Calu3 (cell line): ENCODE measurements around the gene DBNDD1. TPM values are rescaled to one million over a fixed set of nuclear protein-coding genes. Genes with fewer than 3 reads are reported as not detected.

Source experiments
- BruUV-seq: library from RNA; stranded (reverse); fragments of 400-500 nt; replicated peaks from 2 replicates; lab custom pipeline; 2021; lab: Mats Ljungman, UMichigan
- CTCF ChIA-PET: fragments of 300-600 bp; sonication (Branson Sonifier 250); formaldehyde crosslinking; loops from one replicate; lab custom pipeline; 2022; ENCODE audit warnings: antibody characterized with exemption; lab: Charles Lee
- DNase-seq: peaks from one replicate; pipeline ENCODE4 v3.0.0; 2022
- H3K27ac Mint-ChIP-seq: one replicate; pipeline ENCODE4 v1.8.0; 2022; ENCODE audit warnings: mixed read lengths; ENCODE audit not compliant: unreplicated experiment
- H3K27me3 Mint-ChIP-seq: one replicate; pipeline ENCODE4 v1.8.0; 2022; ENCODE audit warnings: mixed read lengths; ENCODE audit not compliant: unreplicated experiment
- H3K36me3 Mint-ChIP-seq: one replicate; pipeline ENCODE4 v1.8.0; 2022; ENCODE audit warnings: mild to moderate bottlenecking, moderate library complexity, mixed read lengths; ENCODE audit not compliant: insufficient read depth, unreplicated experiment
- H3K4me1 Mint-ChIP-seq: one replicate; pipeline ENCODE4 v1.8.0; 2022; ENCODE audit warnings: mild to moderate bottlenecking, low read depth, mixed read lengths; ENCODE audit not compliant: unreplicated experiment
- H3K4me3 Mint-ChIP-seq: one replicate; pipeline ENCODE4 v1.8.0; 2022; ENCODE audit warnings: mild to moderate bottlenecking, low read depth, moderate library complexity, mixed read lengths; ENCODE audit not compliant: unreplicated experiment
- H3K9me3 Mint-ChIP-seq: one replicate; pipeline ENCODE4 v1.8.0; 2022; ENCODE audit warnings: low read depth, mixed read lengths; ENCODE audit not compliant: unreplicated experiment
- CTCF ChIP-seq: fragments of 200-600 bp; IDR thresholded peaks from one replicate; pipeline ENCODE4 v1.8.0; 2022; ENCODE audit warnings: antibody characterized with exemption; ENCODE audit not compliant: unreplicated experiment
- intact Hi-C: fragments of 100-400 bp; cut with micrococcal nuclease; formaldehyde crosslinking; loops from one replicate; pipeline ENCODE4 v1.10.0; 2022; ENCODE audit not compliant: unreplicated experiment
- total RNA-seq: library from RNA; stranded (reverse); gene quantifications from 2 replicates; pipeline ENCODE4 v1.2.3, GENCODE V29; 2022

Gene DBNDD1
- total RNA-seq, 1 experiment from 2014 or later, result 39.9 TPM

GRCh38 chr16:90012991-90013745 lies 6.1 kb downstream of the DBNDD1 start:
- peaks cover 14% of the 10 kb centered on the region for H3K36me3 Mint-ChIP-seq
- CTCF ChIA-PET, result interaction anchor here (0.7 to 0.8 kb wide), 2 partner anchors 12 to 69 kb away, joined by 3 to 5 read pairs; no protein-coding TSS in a partner anchor

GRCh38 chr16:90011908-90012501 lies 7.3 kb downstream of the DBNDD1 start:
- H3K9me3 Mint-ChIP-seq, result no peaks in the 10 kb centered on the region
- CTCF ChIA-PET, result interaction anchor here (0.7 kb wide), 1 partner anchor 11 kb away, joined by 5 read pairs; no protein-coding TSS in a partner anchor
- TF ChIP-seq CTCF, result no peak
- intact Hi-C loops, result no loop called here
- no TSS peak for BruUV-seq
- no peaks in the 10 kb centered on the region for H3K27me3 Mint-ChIP-seq
- no peaks in the 10 kb centered on the region for H3K4me1 Mint-ChIP-seq
- no peak overlapping the region for H3K4me3 Mint-ChIP-seq
- DNase-seq, result no peak
- peaks cover 11% of the 10 kb centered on the region for H3K36me3 Mint-ChIP-seq
- H3K27ac Mint-ChIP-seq, result no peak overlapping the region

More at GRCh38 chr16:90012991-90013745, 6.1 kb downstream of the DBNDD1 start:
- no TSS peak for BruUV-seq
- no peaks in the 10 kb centered on the region for H3K27me3 Mint-ChIP-seq
- no peak overlapping the region for H3K27ac Mint-ChIP-seq
- H3K4me3 Mint-ChIP-seq, result no peak overlapping the region
- intact Hi-C loops, result no loop called here
- no peaks in the 10 kb centered on the region for H3K9me3 Mint-ChIP-seq
- DNase-seq, result no peak
- H3K4me1 Mint-ChIP-seq, result no peaks in the 10 kb centered on the region
- TF ChIP-seq CTCF, result no peak

GRCh38 chr16:90011508-90011819 lies 7.8 kb downstream of the DBNDD1 start:
- Mint-ChIP-seq H3K27me3 (no peaks in the 10 kb centered on the region), H3K27ac (no peak overlapping the region), H3K4me1 (no peaks in the 10 kb centered on the region), H3K36me3 (peaks cover 12% of the 10 kb centered on the region), H3K9me3 (no peaks in the 10 kb centered on the region), H3K4me3 (no peak overlapping the region)
- no peak for TF ChIP-seq CTCF
- intact Hi-C loops, result no loop called here
- DNase-seq, result no peak
- no TSS peak for BruUV-seq
- CTCF ChIA-PET, result no interaction called here

- DNase-seq, result no peak
- no peak for TF ChIP-seq CTCF
- no peaks in the 10 kb centered on the region for H3K27me3 Mint-ChIP-seq
- no peaks in the 10 kb centered on the region for H3K4me1 Mint-ChIP-seq
- intact Hi-C loops, result no loop called here
- no TSS peak for BruUV-seq
- H3K27ac Mint-ChIP-seq, result no peak overlapping the region
- CTCF ChIA-PET, result interaction anchor here (0.7 kb wide), 1 partner anchor 71 kb away, joined by 5 read pairs; no protein-coding TSS in a partner anchor
- no peak overlapping the region for H3K4me3 Mint-ChIP-seq
- H3K36me3 Mint-ChIP-seq, result peaks cover 17% of the 10 kb centered on the region
- H3K9me3 Mint-ChIP-seq, result no peaks in the 10 kb centered on the region
Observed at GRCh38 chr16:90010676-90011507, 8.4 kb downstream of the DBNDD1 start.
